Activated CD4-positive, alpha-beta T cell treated with anti-CD3 and anti-CD28 coated beads for 4 hours (primary cell): ENCODE results near the gene IL23R.
"Not testable (repeated sequence)": the region's sequence is repeated elsewhere in the genome, so short reads cannot be mapped to it uniquely, and the experiment has no call there.

Experiments used
- DNase-seq, 2 donors: peaks; one replicate each; pipeline ENCODE4 v3.0.0-alpha.2; 2020

The IL23R gene

GRCh38 chr1:67166196-67166595 is at the start of gene IL23R:
Gene IL23R, plus strand, starts transcription at chr1:67166454. Its CDS starts 1,667 bp downstream, at chr1:67168121.
- DNase-seq = no peak

- DNase-seq = no peak
Measured at GRCh38 chr1:67118191-67118590, 48.1 kb upstream of the IL23R start.

- DNase-seq = no peak
Measured at GRCh38 chr1:67118646-67119045, 47.6 kb upstream of the IL23R start.

- no peak for DNase-seq
Measured at GRCh38 chr1:67120855-67121619, 45.2 kb upstream of the IL23R start.

- no peak for DNase-seq
Measured at GRCh38 chr1:67124455-67124854, 41.8 kb upstream of the IL23R start.

- DNase-seq = no peak
Measured at GRCh38 chr1:67126111-67126746, 40.0 kb upstream of the IL23R start.

GRCh38 chr1:67126974-67127373 is 39.3 kb upstream of the IL23R start:
- DNase-seq = no peak

GRCh38 chr1:67130673-67131072 is 35.6 kb upstream of the IL23R start:
- DNase-seq = no peak

- DNase-seq = no peak
Measured at GRCh38 chr1:67133177-67133576, 33.1 kb upstream of the IL23R start.

- DNase-seq = peak in 1 of 2 donors; percentile 5
Measured at GRCh38 chr1:67134695-67135094, 31.6 kb upstream of the IL23R start, which contains the start of gene C1orf141. Gene C1orf141, minus strand, starts transcription at chr1:67134970. Its CDS starts 7,730 bp downstream, at chr1:67127240.

GRCh38 chr1:67135354-67135753 is 30.9 kb upstream of the IL23R start:
- DNase-seq = no peak

- no peak for DNase-seq
Measured at GRCh38 chr1:67137307-67137753, 28.9 kb upstream of the IL23R start.

- DNase-seq = no peak
Measured at GRCh38 chr1:67138813-67139499, 27.3 kb upstream of the IL23R start.

- no peak for DNase-seq
Measured at GRCh38 chr1:67140460-67140859, 25.8 kb upstream of the IL23R start.

GRCh38 chr1:67141832-67142231 is 24.4 kb upstream of the IL23R start:
- not testable (repeated sequence) for DNase-seq

GRCh38 chr1:67142931-67143330 is 23.3 kb upstream of the IL23R start:
- DNase-seq = no peak

- no peak for DNase-seq
Measured at GRCh38 chr1:67143966-67144365, 22.3 kb upstream of the IL23R start.

GRCh38 chr1:67144696-67145095 is 21.6 kb upstream of the IL23R start:
- DNase-seq = peak; percentile 15 to 41

- DNase-seq = no peak
Measured at GRCh38 chr1:67146101-67146500, 20.2 kb upstream of the IL23R start.

GRCh38 chr1:67146539-67146938 is 19.7 kb upstream of the IL23R start:
- DNase-seq = no peak

GRCh38 chr1:67147973-67148372 is 18.3 kb upstream of the IL23R start:
- DNase-seq = not testable (repeated sequence)

GRCh38 chr1:67148516-67149178 is 17.6 kb upstream of the IL23R start:
- no peak for DNase-seq

GRCh38 chr1:67149179-67149770 is 17.0 kb upstream of the IL23R start:
- DNase-seq = peak; percentile 58 to 59
